Mesenteric fat pad (tissue), 1 donor: ENCODE data around the gene ARHGAP6. TPM values are rescaled to one million over a fixed set of nuclear protein-coding genes. Genes with fewer than 3 reads are reported as not detected.

Experiments
- DNase-seq: peaks from one replicate; pipeline ENCODE4 v3.0.0-alpha.2; 2020; ENCODE audit warnings: low spot score
- microRNA-seq: library from miRNA; unstranded; fragments of <30 nt; microRNA quantifications from one replicate; pipeline ENCODE4 v1.2.0, GENCODE V29; 2020; ENCODE audit warnings: borderline number of aligned reads
- total RNA-seq: library from RNA; stranded (reverse); fragmentation: NEBNext Ultra II Directional; extraction: Animal tissue kit (Norgen Biotek cat#: 25700); gene quantifications from one replicate; pipeline ENCODE4 v1.2.1, GENCODE V29; 2021
- donor health status: DM: yes; HTN: yes; CAD: no.

Gene ARHGAP6
- total RNA-seq, 1 donor from 2014 or later, result 9.5 TPM

DNA sequence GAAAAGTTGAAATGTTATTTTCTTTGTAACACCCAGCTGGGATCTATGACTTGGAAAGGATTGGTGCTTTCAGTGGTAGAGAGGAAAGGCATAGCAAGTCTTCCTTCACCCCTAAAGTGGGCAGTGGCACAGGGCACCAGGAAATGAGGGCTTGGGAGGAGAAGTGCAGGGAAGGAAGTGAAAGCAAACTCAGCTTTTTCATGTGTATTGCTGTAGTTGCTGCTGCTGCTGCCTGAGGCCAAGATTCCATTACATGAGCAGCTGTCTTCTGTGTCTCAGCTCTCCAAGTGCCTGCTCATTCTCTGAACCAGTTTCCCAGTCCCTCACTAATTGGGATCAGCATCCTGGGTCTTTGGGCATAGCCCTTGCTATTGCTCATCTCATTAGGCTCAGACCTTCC is 552.0 kb downstream of the ARHGAP6 start:
- no peak for DNase-seq

DNA sequence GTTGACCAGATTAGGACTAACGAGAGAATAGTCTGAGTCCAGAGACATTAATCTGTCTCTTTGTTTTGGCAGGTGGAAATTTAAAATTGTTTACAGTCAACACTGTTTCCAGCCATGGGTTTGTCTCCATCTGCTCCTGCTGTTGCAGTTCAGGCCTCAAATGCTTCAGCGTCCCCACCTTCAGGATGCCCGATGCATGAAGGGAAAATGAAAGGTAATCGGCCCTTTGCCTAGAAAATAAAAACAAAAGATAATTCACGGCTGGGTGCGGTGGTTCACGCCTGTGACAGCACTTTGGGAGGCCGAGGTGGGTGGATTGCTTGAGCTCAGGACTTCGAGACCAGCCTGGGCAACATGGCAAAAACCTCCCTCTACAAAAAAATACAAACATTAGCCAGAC is 553.8 kb downstream of the ARHGAP6 start:
- no peak for DNase-seq

DNA sequence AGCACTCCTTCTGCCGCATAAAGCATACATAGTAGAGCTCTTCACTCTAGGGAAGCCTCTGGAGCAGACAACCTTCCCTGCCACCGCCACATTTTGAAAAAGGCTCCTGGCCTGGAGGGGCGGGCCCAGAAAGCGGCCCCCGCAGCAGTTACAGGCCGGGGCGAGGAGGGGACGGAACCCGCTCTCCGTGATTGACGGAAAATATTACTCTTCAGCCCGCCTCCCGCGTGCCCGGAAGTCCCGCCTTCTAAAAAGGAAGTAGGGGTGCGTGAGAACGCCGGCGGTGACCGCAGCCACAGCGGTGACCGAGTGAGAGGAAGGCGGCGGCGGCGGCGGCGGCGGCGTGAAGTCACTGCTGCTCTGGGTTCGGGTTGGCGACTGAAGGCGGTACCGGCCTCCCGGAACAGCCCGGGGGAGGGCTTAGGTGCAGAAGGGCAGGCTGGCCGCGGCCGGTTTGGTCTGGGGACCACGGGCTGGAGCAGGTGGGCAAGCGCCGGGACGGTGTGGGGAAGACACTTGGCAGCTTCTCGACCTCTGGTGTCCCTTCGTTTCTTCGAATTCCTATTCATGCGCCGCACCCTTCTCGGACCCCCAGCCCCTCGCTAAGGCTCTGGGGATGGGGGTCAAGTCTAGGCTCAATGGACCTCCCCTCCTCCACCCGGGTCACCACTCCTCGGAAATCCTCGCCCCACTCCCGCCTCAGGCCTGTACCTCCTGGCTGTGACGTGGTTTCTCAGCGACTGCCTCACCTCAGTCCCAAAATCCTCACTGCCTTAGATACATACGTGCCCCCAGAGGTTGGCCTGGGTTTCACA is 554.5 kb downstream of the ARHGAP6 start, which contains the start of gene HCCS:
Gene HCCS (plus strand): TSS at position 296 of the 815 bp plus-strand sequence. CDS start 729 bp downstream, outside the sequence.
- peak; percentile 94 for DNase-seq

DNA sequence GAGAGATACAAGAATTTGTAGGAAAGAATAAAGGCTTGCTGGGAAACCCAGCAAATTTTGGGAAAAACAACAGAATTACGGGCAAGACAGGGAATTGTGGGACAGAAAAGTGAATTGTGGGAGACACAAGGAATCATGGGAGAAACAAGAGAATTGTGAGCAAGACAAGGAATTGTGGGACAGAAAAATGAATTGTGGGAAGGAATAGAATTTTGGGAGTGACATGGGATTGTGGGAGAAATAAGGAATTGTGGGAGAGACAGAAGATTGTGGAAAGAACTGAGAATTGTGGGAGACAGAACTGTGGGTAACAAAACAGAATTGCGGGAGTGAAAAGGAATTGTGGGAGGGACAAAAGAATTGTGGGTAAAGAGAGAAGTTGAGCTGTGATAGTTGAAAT is 555.8 kb downstream of the ARHGAP6 start:
- DNase-seq, result no peak

DNA sequence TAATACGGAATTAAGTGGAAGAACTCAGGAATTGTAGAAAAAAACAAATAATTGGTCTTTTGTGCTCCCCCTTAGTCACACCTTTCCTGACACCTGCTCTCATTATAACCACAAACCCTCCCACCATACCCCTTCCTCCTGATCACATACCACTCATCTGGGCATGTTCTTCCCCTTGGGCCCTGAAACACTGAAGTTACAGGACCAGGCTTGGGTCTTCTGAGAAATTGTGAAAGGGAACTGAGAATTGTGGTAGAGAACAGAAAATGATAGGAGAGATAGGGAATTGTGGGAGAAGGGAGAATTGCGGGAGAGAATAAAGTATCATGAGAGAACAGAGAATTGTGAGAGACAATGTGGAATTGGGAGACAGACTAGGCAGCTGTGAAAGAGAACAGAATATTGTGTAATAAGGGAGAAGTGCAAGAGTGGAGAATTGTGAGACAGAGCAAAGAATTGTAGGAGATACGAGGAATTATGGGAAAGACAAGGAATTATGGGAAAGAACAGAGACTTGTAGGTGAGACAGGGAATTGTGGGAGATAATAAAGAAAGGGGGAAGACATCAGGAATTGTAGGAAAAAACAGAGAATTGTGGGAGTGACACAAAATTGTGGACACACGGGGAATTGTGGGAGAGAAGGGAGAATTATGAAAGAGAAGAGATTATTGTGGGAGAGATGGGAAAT is 557.3 kb downstream of the ARHGAP6 start:
- DNase-seq, result no peak

DNA sequence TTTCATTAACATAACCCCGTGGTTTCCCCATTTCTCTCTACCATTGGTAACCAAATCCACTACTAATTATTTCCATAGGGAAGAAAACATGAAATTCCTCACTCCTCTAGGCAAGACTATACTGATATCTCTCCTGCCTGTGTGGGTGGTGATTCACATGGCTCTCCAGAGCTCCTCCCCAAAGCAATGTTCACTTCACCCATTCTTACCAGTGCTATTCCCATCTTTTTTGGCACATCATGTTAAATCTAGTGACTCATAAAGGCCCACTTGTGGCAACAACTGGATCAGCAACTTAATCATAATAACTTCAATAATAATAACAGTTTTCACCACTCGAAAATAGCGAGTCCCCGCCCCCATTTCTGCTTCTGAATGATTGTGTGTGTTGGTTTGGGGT is 560.6 kb downstream of the ARHGAP6 start:
- DNase-seq, result no peak

DNA sequence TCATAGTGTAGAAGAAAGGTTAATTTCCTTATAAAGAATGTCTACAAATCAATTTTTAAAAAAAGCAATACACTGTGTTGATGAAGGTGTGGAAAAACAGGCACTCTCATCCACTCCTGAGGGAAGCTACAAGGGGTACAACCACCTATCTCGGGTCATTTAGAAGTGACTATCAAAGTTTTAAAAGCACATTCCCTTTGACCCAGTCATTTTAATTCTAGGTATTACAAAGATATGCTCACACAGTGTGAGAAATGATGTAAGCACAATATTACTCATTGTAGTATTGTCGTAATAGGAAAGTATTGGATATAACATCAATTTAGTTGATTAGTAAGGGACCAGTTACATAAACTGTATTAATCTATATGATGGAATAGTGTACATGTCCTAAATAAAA is 562.0 kb downstream of the ARHGAP6 start:
- DNase-seq, result no peak

DNA sequence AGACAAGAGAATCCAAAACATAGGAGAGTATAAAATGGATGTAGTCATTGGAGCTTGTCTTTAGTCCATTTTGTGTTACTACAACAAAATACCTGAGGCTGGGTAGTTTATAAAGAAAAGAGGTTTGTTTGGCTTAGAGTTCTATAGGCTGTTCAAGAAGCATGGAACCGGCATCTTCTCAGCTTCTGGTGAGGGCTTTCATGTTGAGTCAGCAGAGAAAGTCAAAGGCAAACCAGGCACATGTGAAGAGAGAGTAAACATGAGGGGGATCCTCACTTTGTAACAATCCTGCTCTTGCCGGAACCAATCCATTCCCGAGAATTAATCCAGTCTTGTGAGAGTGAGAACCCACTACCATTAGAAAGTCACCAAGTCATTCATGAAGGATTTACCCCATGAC is 562.7 kb downstream of the ARHGAP6 start:
- DNase-seq, result no peak

DNA sequence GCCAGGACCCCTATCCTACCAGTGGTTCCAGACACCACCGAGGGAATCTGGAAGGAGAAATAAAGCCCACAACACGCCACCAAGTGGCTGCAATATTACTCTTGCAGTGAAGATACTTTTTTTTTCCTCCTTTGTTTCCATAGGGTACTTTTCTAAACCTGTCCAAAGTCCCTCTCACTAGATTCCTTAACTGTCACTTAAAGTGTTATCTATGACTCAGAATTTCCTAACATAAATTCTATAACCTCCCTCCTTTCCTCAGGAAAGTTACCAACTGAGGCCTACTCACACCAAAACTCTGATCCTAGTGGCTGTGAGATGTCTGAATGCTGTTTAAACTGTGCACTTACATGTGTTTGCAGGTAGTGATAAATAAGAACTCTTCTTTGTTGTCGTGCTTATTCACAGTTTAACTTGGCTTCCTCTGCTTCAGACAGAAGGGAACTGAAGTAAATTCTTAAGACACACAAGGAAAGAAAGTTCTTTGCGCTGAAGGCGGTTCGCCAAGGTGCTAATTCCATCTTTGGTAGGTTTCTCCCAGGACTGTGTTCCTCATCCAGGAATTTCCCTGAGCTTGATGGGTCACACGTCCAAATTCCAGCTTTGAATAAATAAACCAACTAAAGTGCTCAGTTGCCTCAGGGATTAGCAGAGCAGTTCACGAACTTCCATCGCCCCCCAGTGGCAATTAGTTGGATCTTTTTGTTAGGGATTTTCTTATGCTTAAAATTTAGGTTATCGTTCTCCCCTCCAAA is 565.3 kb downstream of the ARHGAP6 start:
- no peak for DNase-seq

DNA sequence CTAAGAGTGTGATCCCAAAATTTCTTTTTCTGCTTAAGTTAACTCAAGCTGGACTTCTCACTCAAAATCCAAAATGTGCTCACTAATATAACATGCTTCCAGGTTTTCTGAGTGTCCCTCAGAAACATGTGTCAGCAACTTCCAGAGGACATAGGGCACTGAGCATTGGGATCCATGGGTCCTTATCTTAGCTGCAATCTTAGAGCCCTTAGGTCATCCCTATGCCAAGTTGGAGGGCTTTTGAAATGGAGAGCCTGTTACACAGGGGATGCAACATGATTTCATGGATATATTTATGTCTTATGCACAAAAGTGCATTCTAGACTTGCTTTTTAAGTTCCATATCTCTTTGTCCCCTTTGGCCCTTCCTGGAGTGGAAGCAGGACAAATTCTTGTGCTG is 566.3 kb downstream of the ARHGAP6 start:
- no peak for DNase-seq

DNA sequence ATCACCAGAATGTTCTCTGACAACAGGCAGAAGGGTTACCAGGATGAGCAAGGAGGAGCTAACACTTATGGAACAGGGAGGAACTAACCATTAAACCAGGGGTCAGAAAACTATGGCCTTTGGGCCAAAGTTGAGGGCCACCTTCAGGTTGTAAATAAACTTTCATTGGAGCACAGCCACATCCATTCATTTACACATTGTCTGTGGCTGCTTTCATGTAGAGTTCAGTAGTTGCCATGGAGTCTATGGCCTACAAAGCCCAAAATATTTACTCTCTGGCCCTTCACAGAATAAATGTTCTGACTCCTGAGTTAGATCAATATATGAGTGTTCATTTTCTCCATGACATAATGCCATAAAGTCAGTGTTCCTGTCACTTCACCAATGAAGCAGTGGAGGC is 567.8 kb downstream of the ARHGAP6 start:
- DNase-seq, result no peak

DNA sequence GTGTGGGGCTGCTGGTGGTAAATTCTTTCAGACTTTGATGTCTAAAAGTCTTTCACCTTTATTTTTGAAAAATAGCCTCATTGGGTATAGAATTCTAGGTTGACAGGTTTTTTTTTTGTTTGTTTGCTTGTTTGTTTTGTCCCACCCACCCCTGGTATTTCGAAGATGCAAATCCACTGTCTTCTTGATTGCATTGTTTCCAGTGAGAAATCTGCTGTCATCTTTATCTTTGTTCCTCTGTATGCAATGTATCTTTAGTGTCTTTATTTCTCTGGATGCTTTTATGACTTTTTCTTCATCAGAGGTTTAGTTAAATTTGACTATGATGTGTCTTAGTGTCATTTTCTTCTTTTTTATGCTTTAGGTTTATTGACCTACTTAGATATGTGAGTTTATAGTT is 575.9 kb downstream of the ARHGAP6 start:
- no peak for DNase-seq

Small RNA genes lying within 50 kb of the gene (microRNA-seq; reads per million reads assigned to microRNA genes)
- gene MIR548AX, result not detected

Other genes starting within 250 kb of the ARHGAP6 start
- gene MSL3, start 92.3 kb upstream of the ARHGAP6 start, total RNA-seq, result 29.9 TPM